ENCODE results near the gene AHDC1.

Gene AHDC1

DNA sequence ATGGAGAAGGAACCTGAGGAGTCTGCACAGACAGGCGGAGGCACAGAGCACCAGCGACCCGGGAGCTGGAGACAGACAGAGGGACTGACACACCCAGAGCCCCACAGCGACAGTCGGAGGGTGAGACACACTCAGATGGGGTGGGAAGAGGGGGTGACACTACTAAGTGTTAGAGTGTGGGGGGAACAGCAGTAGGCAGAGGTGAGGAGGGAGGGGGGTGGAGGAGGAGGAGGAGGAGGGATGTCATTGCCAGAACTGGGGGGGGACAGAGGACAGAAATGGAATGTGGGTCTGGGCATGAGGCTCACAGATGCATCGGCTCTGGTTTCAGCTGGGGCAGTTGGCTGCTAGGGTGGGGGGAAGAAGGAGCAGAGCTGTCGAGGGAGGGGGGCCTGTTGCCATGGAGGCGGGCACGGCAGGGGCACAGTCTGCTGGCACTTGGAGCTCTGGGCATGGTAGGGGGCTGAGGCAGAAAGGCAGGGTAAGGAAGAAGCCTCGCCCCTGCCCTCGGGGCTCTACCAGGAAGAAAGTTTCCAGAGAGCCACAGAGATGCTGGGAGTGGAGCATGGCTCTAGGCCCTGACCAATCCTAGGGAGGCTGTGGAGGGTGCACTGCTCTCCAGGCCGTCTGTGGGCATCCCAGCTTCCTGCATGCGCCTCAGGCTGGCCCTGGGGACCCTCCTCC lies 37.3 kb downstream of the AHDC1 start:
- H4K20me1 ChIP-seq (ENCODE audit: control insufficient read depth, insufficient read depth, low read depth, low read length): peaks cover 3% of the 10 kb centered on the region; the same call in 1 of the 2 replicates
- no peaks in the 10 kb centered on the region for H3K9me3 ChIP-seq (ENCODE audit: control insufficient read depth, insufficient read depth, low read length)

DNA sequence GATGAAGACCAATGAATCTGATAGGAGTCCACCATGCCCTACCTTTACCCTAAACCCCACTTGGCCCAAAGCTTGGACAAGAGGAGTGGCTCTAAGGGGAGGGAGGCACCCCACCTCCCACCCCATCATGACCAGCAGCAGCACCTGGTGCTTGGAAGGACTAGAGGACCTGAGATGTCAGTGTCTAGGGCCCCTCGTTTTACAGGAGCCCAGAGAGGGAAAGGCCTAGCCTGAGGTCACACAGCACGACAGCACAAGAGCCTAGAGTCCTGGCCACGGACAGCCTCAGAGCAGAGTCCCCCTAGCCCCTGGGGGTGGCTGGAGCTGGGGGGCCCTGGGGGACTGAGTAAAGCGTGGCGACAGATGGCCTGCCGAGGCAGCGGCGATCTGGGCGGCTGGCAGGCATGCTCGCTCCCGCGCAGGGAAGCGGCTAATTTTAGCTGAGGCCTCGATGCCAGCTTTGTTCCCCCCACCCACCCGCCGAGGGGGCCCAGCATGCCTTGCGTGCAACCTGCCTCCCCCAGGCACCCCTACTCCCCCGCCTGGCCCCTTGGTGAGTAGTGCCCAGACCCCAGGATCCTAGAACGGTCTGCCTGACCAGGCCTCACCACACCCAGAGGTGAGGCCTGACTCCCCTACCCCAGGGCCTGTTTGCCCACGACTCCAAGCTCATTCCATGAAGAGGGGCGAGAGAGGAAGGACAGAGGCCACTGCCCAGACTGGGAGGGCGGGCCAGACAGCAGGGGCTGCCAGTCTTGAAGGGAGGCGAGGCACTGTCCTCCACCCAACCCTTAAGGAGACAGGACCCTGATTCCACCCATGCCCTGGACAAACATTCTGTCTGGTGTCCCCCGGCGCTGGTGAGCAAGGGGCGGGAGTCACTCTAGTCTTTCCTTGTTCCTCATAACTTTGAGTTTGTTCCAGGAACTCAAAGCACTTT lies 39.0 kb downstream of the AHDC1 start:
- H4K20me1 ChIP-seq (ENCODE audit: control insufficient read depth, insufficient read depth, low read depth, low read length): peaks cover 3% of the 10 kb centered on the region; the same call in 1 of the 2 replicates
- H3K4me1 ChIP-seq (ENCODE audit: control insufficient read depth, low read length): peaks cover 14% of the 10 kb centered on the region
- H3K79me2 ChIP-seq (ENCODE audit: control insufficient read depth, low read length): no peaks in the 10 kb centered on the region
- no peak overlapping the region for H3K4me2 ChIP-seq (ENCODE audit: low read length)
- no peaks in the 10 kb centered on the region for H3K9me3 ChIP-seq (ENCODE audit: control insufficient read depth, insufficient read depth, low read length)
- peaks cover 5% of the 10 kb centered on the region; the same call in 1 of the 2 replicates for H3F3A ChIP-seq (ENCODE audit: control insufficient read depth, insufficient read depth)
- H3K27ac ChIP-seq (ENCODE audit: low read depth, low read length): no peak overlapping the region
- H3K4me3 ChIP-seq (ENCODE audit: low read length): no peak overlapping the region
- TF ChIP-seq EZH2phosphoT487 (IDR thresholded peaks at IDR 0.05; ENCODE audit: borderline replicate concordance, low read length) (no peak), CTCF (IDR thresholded peaks at IDR 0.05; ENCODE audit: low read depth, low read length, poor library complexity, severe bottlenecking) (no peak)
- H3K9me2 ChIP-seq (replicated peaks; ENCODE audit: control insufficient read depth, low read length): no peaks in the 10 kb centered on the region
- H3K36me3 ChIP-seq (ENCODE audit: control insufficient read depth, low read length): no peaks in the 10 kb centered on the region
- peaks cover 5% of the 10 kb centered on the region; the same call in 1 of the 2 replicates for H3K27me3 ChIP-seq (ENCODE audit: control insufficient read depth, low read length)

More for the DNA sequence above, 37.3 kb downstream of the AHDC1 start:
- no peak overlapping the region for H3K4me3 ChIP-seq (ENCODE audit: low read length)
- H3K27ac ChIP-seq (ENCODE audit: low read depth, low read length): no peak overlapping the region
- H3K9me2 ChIP-seq (replicated peaks; ENCODE audit: control insufficient read depth, low read length): no peaks in the 10 kb centered on the region
- TF ChIP-seq EZH2phosphoT487 (IDR thresholded peaks at IDR 0.05; ENCODE audit: borderline replicate concordance, low read length) (no peak), CTCF (IDR thresholded peaks at IDR 0.05; ENCODE audit: low read depth, low read length, poor library complexity, severe bottlenecking) (no peak)
- H3K36me3 ChIP-seq (ENCODE audit: control insufficient read depth, low read length): no peaks in the 10 kb centered on the region
- peaks cover 14% of the 10 kb centered on the region for H3K4me1 ChIP-seq (ENCODE audit: control insufficient read depth, low read length)
- peaks cover 10% of the 10 kb centered on the region; the same call in 1 of the 2 replicates for H3K27me3 ChIP-seq (ENCODE audit: control insufficient read depth, low read length)
- no peak overlapping the region for H3K4me2 ChIP-seq (ENCODE audit: low read length)
- peaks cover 5% of the 10 kb centered on the region; the same call in 1 of the 2 replicates for H3F3A ChIP-seq (ENCODE audit: control insufficient read depth, insufficient read depth)
- no peaks in the 10 kb centered on the region for H3K79me2 ChIP-seq (ENCODE audit: control insufficient read depth, low read length)

DNA sequence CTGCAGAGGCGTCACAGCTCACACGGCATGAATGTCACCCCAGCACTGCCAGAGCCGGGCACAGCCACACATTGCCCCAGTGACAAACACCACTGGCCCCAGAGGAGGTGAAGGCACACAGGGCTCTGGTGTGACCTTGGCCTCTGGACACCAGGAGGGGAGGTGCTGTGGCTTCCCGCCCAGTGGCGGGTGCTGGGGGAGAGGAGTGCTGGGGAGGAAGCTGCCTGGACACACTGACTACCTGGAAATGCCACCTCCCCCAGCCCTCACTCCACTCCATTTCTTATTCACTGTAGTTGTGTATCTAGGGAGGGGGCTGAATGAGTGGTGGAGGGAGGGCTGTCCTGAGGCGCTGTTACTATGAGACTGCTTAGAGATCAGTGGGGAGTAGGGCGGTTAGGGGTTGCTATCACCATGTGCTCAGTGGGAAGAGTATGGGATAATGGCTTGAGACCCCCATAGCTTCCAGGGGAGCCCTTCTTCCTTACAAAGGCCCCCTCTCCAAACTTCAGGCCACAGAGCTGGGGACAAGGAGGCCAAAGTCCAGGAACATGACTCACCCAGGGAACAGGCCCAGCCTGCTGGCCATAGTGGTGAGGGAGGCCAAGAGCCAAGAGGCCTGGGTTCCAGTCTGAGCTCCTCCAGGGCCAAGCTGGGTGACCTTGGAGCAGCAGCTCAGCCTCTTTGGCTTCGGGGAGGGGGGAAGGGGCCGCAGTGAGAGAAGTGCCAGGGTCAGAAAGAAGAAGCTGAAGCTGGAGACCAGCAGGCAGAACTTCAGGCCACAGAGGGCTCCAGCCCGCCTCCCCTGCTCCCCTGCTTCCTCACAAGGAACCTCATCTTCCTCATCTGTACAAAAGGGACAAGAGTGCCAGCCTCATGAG lies 40.1 kb downstream of the AHDC1 start:
- Histone ChIP-seq H3K27me3 (ENCODE audit: control insufficient read depth, low read length) (no peaks in the 10 kb centered on the region), H3K36me3 (ENCODE audit: control insufficient read depth, low read length) (no peaks in the 10 kb centered on the region), H3K4me1 (ENCODE audit: control insufficient read depth, low read length) (peaks cover 12% of the 10 kb centered on the region), H3K9me3 (ENCODE audit: control insufficient read depth, insufficient read depth, low read length) (no peaks in the 10 kb centered on the region), H3K27ac (ENCODE audit: low read depth, low read length) (no peak overlapping the region), H4K20me1 (ENCODE audit: control insufficient read depth, insufficient read depth, low read depth, low read length) (no peaks in the 10 kb centered on the region), H3K79me2 (ENCODE audit: control insufficient read depth, low read length) (no peaks in the 10 kb centered on the region), H3K4me2 (ENCODE audit: low read length) (no peak overlapping the region), H3F3A (ENCODE audit: control insufficient read depth, insufficient read depth) (no peaks in the 10 kb centered on the region), H3K4me3 (ENCODE audit: low read length) (no peak overlapping the region), H3K9me2 (replicated peaks; ENCODE audit: control insufficient read depth, low read length) (no peaks in the 10 kb centered on the region)
- TF ChIP-seq CTCF (IDR thresholded peaks at IDR 0.05; ENCODE audit: low read depth, low read length, poor library complexity, severe bottlenecking) (no peak), EZH2phosphoT487 (IDR thresholded peaks at IDR 0.05; ENCODE audit: borderline replicate concordance, low read length) (no peak)
